GM19099 (cell line): ENCODE results near the gene DDX51.

Source experiments
- POLR2A ChIP-seq: IDR thresholded peaks from 3 replicates; pipeline ENCODE4 v1.6.1; 2011; ENCODE audit warnings: low read depth; ENCODE audit not compliant: insufficient read length; ENCODE audit errors: extremely low read depth

The DDX51 gene

DNA sequence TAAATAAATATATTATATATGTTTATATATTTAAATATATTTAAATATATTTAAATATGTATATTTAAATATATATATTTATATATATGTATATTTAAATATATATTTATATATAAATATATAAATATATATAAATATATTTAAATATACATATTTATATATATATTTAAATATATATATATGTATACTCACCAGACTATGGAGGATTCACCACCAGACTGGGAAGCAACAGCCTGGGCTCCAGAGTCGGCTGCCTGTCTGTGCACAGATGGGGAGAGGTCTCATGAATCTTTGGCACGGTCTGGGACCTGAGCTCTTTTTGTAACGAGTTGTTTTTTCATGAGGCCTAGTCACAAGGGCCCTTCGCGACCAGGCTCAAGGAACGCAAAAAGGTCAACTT, 21.5 kb upstream of the DDX51 start:
- TF ChIP-seq POLR2A: no peak

DNA sequence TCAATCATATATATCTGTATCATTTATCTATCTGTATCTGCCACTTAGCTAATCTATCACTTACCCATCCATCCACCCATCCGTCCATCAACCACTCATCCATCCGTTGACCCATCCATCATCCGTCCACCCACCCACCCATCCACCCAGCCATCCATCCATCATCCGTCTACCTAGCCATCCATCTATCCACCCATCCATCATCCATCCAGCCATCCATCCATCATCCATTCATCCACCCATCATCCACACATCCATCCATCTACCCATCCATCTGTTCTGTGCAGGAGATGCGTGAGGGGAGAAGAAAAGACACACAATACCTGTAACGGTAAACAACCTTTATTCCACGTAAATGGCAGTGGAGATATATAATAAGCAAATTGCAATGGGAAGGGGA, 20.3 kb upstream of the DDX51 start:
- no peak for TF ChIP-seq POLR2A

DNA sequence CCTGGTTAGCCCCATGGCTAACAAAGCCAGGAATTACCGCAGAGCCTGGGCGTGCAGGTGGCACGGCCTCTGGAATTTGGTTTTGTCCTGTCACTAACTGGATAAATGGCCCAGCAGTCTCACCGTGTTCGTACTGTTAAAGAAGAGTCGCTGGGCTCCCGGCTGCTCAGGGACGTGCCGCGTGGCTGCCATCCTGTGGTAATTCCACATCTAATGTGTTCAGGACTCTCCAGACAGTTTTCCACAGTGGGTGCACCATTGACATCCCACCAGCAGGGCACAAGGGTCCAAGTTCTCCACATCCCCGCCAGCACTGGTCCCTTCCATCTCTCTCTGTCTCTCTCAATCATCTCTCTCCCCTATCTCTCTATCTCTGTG, 19.8 kb upstream of the DDX51 start:
- no peak for TF ChIP-seq POLR2A

DNA sequence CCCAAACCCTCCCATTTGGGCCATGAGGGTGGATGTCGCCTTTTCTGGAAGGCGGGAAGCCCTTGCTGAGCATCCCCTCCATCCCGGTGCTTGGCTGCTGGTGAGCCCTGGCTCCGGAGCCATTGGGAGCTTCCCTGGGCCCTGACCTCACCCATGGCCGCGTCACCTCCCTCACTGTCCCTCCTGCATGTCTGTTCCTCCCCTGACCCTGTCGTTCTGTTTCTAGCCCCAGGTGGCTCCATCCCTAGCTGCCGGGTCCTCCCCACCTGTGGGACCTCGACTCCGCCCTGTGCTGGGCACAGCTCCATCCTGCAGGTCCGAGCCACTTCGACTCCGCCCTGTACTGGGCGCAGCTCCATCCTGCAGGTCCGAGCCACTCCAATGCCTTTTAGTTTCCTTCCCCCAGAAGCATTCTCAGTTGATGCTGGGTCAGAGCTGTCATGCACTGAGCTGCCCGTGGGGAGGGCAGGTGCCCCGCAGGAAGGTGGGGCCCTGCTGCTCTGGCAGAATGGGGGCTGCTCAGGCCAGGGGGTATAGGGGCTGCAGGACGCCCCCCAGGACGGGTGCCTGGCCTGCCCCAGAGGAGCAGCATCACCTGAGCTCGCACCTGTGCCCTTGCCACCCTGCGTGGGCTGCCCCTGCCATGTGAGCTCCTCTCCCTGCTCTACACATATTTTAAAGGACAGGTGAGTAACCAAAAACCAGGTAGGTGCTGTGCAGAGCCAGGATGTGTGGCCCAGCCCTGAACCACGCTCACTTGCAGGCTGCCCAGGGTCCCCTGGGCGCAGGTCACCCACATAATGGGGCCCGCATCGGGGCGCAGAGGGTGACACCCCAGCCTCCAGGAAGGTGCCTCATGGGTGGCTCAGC, 19.2 kb upstream of the DDX51 start:
- TF ChIP-seq POLR2A: no peak

DNA sequence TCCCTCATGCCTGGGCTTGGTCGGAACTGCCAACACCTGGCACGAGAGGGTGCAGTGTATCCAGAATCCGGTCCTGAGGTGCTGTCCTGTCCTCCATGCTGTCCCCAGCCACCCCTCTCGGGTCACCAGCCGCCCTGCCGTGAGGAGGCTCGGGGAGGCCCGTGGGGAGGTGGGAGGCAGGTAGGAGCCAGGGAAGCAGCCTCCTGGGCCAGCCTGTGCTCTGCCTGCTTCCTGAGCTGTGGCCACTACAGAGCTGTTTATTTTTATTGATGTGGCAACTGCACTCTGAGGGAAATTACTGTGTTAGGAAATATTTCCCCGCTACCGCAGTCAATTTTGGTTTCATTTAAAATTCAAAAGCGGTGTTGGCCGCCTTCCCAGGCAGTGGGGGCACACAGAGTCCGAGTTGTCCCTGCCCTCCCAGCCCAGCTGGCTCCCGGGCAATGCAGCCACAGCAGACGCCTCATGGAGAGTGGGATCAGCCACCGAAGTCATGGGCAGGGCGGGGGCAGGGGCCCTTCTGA, 18.5 kb upstream of the DDX51 start:
- no peak for TF ChIP-seq POLR2A

DNA sequence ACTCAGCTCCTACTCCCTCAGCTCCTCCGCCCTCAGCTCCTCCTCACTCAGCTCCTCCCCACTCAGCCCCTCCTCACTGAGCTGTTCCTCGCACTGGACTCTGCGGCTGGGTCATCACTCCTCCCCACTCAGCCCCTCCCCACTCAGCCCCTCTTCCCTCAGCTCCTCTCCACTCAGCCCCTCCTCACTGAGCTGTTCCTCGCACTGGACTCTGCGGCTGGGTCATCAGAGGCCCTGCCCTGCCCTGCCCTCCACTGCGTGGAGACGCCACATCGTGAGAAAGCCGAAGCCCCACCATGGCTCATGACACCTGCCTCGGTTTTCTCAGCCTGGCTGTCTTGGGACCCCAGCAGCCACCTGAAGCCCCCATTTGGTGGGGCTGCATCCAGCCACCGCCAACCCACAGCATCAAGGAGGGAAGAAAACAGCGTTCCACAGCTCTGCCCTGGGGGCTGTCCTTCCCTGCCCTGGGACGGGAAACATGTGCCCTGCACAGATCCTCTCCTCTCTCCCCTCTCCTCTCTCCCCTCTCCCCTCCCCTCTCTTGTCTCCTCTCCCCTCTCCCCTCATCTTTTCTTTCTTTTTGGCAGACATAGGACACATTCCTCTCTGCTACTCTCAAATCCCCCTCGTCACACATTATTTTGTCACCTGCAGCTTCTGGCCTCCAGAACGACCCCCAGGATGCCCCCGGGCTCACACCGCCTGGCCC, 17.8 kb upstream of the DDX51 start:
- TF ChIP-seq POLR2A: no peak

DNA sequence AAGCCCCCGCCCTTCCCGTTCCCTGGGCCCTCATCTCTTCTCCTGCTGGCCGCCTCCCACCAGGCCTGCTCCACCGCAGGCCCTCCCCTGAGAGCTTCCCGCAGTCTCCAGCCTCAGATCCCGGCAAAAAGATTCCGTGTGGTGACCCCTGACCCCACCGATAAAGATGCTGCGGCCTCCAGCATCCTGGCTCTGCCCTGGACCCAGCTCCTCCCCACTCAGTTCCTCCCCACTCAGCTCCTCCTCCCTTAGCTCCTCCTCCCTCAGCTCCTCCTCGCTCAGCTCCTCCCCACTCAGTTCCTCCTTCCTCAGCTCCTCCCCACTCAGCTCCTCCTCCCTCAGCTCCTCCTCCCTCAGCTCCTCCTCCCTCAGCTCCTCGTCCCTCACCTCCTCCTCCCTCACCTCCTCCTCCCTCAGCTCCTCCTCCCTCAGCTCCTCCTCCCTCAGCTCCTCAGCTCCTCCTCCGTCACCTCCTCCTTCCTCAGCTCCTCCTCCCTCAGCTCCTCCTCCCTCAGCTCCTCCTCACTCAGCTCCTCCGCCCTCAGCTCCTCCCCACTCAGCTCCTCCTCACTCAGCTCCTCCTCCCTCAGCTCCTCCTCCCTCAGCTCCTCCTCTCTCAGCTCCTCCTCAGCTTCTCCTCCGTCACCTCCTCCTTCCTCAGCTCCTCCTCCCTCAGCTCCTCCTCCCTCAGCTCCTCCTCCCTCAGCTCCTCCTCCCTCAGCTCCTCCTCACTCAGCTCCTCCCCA, 17.1 kb upstream of the DDX51 start:
- no peak for TF ChIP-seq POLR2A

DNA sequence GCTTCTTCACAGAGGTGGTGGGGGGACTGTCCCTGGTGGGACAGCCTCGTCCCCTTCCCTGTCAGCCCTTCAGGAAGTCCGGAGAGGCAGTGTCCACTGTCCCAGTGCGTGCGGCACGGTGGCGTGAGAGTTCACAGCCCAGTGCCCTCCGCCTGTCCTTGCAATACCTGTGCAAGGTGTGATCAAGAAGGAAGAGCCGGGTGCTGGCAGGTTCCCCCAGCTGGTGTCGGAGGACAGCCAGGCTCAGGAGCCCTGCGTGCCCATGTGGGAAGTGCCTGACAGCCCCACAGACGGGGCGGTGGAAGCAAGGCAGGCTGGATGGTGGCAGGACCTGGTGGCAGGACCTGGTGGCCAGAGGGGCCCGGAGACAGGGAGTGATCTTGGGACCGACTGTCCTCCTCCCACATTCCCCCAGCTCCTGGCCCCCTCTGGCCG, 16.5 kb upstream of the DDX51 start:
- no peak for TF ChIP-seq POLR2A

DNA sequence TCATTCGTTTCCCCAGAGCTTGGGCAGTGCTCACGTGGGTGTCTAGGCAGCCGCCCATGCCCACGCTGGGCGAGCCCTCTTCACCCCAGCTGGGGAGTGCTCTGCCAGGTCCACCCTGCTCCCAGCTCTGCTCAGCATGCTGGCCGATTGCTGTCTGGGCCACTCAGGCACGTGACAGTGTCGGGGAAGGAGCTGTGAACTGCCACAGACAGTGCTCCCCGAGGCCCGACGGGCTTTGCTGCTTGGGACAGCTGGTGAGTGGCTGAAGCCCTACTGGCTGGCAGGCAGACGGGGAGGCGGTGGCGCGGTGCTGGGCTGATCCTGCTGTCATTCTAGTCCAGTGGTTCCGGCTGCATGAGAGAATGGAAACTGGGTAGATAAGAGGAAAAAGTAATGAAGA, 15.9 kb upstream of the DDX51 start:
- TF ChIP-seq POLR2A: no peak

DNA sequence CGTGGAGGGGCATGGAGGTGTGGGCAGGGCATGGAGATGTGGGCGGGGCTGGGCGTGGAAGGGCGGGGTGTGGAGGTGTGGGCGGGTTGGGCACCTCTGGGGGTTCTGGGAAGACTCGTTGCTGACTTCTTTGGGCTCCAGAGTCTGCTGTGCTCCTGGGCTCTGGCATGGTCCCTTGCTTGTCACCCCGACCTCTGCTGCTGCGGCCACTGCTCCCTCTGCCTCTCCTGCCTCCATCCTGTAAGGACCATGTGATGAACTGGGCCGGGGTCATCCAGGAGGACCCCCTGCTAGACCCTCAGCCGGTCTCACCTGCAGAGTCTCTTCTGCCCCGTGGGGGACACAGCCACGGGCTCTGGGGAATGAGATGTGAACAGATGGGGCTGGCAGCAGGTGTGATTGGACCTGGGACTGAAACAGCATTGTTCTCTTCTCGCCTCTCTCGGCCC, 15.5 kb upstream of the DDX51 start:
- TF ChIP-seq POLR2A: no peak

DNA sequence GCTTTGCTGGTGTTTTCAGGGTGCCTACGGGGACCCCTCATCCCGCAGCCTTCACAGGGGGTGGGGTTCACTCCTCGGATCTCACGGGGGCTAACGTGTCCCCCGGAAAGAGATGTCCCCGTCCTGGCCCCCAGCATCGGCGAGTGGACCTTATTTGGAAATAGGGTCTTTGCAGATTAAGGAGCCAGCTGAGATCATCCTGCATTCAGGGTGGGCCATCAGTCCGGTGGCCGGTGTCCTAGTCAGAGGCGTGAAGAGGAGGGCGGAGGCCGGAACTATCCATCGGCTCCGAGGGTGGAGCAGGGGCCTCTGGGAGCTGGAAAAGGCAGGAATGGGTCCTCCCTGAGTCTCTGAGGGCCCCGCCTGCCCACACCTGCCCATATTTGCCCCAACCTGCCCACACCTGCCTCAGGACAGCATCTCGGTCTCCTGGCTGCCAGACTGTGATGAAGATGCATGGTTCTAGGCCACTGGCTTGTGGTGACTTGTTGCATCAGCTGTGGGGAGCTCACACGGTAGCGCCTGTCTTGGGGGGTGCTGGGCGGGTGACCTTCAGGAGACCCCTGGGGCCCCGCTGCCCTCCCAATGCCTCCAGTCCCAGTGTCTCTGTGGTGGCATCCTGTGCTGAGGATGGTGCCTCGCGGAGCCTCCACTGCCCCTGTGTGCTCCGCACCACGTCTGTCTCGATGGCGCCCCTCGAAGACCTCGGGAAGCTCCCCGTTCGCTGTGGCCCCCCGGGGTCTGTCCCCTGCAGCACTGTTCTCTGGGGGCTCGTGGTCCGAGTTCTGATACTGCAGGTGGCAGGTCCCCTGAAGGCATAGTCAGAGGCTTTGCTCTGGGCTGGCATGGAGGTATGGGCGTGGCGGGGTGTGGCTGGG, 14.8 kb upstream of the DDX51 start:
- TF ChIP-seq POLR2A: no peak

DNA sequence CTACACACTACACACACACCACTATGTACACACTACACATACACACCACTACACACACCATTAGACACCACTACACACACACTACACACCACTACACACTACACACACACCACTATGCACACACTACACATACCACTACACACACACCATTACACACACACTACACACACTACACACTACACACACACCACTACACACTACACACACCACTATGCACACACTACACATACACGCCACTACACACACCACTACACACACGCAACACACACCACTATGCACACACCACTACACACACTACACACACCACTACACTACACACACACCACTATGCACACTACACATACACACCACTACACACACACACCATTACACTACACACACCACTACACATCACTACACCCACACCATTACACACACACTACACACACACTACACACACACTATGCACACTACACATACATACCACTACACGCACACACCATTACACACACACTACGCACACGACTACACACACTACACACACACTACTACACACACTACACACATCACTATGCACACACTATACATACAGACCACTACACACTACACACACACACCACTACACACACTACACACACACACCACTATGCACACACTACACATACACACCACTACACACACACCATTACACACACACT, 13.8 kb upstream of the DDX51 start:
- no peak for TF ChIP-seq POLR2A

DNA sequence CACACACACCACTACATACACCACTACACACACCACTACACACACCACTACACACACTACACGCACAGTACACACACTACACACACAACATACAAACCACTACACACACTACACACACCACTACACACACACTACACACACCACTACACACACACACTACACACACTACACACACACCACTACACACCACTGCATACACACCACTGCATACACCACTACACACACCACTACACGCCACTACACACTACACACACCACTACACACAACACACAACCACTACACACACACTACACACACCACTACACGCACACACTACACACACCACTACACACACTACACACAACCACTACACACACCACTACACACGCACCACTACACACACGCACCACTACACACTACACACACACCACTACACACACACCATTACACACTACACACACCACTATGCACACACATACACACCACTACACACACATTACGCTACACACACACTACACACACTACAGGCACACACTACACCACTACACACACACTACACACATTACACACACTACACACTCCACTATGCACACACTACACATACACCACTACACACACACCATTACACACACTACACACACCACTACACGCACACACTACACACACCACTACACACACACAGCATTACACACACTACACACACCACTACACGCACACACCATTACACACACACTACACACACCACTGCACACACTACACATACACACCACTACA, 12.6 kb upstream of the DDX51 start:
- TF ChIP-seq POLR2A: no peak
